K562 (cell line): ENCODE data around the gene LGALS8. TPM values are rescaled to one million over a fixed set of nuclear protein-coding genes. Genes with fewer than 3 reads are reported as not detected.

Experiments
- ARHGAP35 ChIP-seq: fragments of 450-650 bp; IDR thresholded peaks from 2 replicates; pipeline ENCODE4 v1.6.1; 2018; ENCODE audit not compliant: partially characterized antibody
- ASH1L ChIP-seq: fragments of 450-650 bp; IDR thresholded peaks from 2 replicates; pipeline ENCODE4 v1.6.1; 2018; ENCODE audit warnings: borderline replicate concordance, mild to moderate bottlenecking, low read depth; ENCODE audit not compliant: partially characterized antibody
- HCFC1 ChIP-seq: IDR thresholded peaks from 2 replicates; pipeline ENCODE4 v1.6.1; 2012; ENCODE audit warnings: low read depth, low read length, improper control_type of control experiment
- MAFK ChIP-seq: IDR thresholded peaks from 2 replicates; pipeline ENCODE4 v1.6.1; 2011; ENCODE audit warnings: low read length, improper control_type of control experiment
- NCOA6 ChIP-seq: fragments of 450-650 bp; IDR thresholded peaks from 2 replicates; pipeline ENCODE4 v1.6.1; 2017; ENCODE audit warnings: mild to moderate bottlenecking
- OTX1 ChIP-seq: fragments of 450-650 bp; formaldehyde crosslinking; IDR thresholded peaks from 2 replicates; pipeline ENCODE4 v1.4.0; 2022; ENCODE audit warnings: mild to moderate bottlenecking
- RBFOX2 ChIP-seq: fragments of 200-400 bp; formaldehyde crosslinking; IDR thresholded peaks from 2 replicates; pipeline ENCODE4 v1.6.1; 2017; ENCODE audit warnings: low read depth, mild to moderate bottlenecking, low read length, moderate library complexity
- SAFB ChIP-seq: fragments of 200-400 bp; formaldehyde crosslinking; IDR thresholded peaks from 2 replicates; pipeline ENCODE4 v1.6.1; 2017; ENCODE audit warnings: low read depth, low read length, borderline replicate concordance
- SETDB1 ChIP-seq: IDR thresholded peaks from one replicate; pipeline ENCODE4 v1.6.1; 2012; ENCODE audit warnings: low read length, control low read depth, inconsistent platforms
- SMARCB1 ChIP-seq: IDR thresholded peaks from 2 replicates; pipeline ENCODE4 v1.6.1; 2011; ENCODE audit warnings: improper control_type of control experiment, low read depth; ENCODE audit not compliant: insufficient read length
- SRSF9 ChIP-seq: fragments of 200-400 bp; formaldehyde crosslinking; IDR thresholded peaks from 2 replicates; pipeline ENCODE4 v1.6.1; 2017; ENCODE audit warnings: low read depth, low read length, borderline replicate concordance
- TEAD1 ChIP-seq, 2 experiments: fragments of 450-650 bp in 1 of 2; sonication (generic) in 1 of 2; formaldehyde crosslinking; IDR thresholded peaks; 2 replicates each; pipeline versions ENCODE4 v1.4.0 to v1.8.0; 2020 to 2022; ENCODE audit warnings: mild to moderate bottlenecking in 2 of 2, missing genetic modification reagents in 1 of 2
- TEAD4 ChIP-seq, 2 experiments: sonication (generic) in 1 of 2; formaldehyde crosslinking in 1 of 2; IDR thresholded peaks; 2 replicates each; pipeline versions ENCODE4 v1.6.1 to v1.8.0; 2012 to 2022; ENCODE audit warnings: borderline replicate concordance in 1 of 2, inconsistent platforms in 1 of 2, low read length in 1 of 2, mild to moderate bottlenecking in 1 of 2, missing genetic modification reagents in 1 of 2
- ZBTB7A ChIP-seq: IDR thresholded peaks from 2 replicates; pipeline ENCODE4 v1.6.1; 2011; ENCODE audit warnings: low read depth, mild to moderate bottlenecking, low read length, moderate library complexity, borderline replicate concordance; ENCODE audit not compliant: control insufficient read depth
- ZNF121 ChIP-seq: sonication (generic); formaldehyde crosslinking; conservative IDR thresholded peaks from 2 replicates; pipeline ENCODE4 v1.8.0; 2022; ENCODE audit warnings: missing genetic modification reagents
- ZNF184 ChIP-seq: sonication (generic); formaldehyde crosslinking; IDR thresholded peaks from 2 replicates; pipeline ENCODE4 v1.5.0; 2020; ENCODE audit warnings: missing genetic modification reagents
- ZNF830 ChIP-seq: fragments of 250-450 bp; sonication (Bioruptor Pico); IDR thresholded peaks from 2 replicates; pipeline ENCODE4 v1.5.0; 2021; ENCODE audit warnings: mild to moderate bottlenecking
- polyA plus RNA-seq, 8 experiments: library from polyadenylated mRNA; depleted of rRNA in 4 of 8; stranded (reverse) in 5 of 8; unstranded in 3 of 8; fragments of >200 nt; fragmentation: Nextera tagmentation in 2 of 8; fragmentation: Illumina TruSeq in 1 of 8; extraction: Ambion mirVana in 2 of 8; extraction: Trizol in 1 of 8; gene quantifications; 2 replicates each; pipeline versions ENCODE4 v1.2.1 to v1.2.3, GENCODE V29; 2011 to 2014; ENCODE audit warnings: inconsistent platforms in 1 of 8, missing spikeins in 1 of 8
- total RNA-seq, 7 experiments: library from RNA; depleted of rRNA in 6 of 7; stranded (reverse); fragments of >200 nt in 6 of 7; fragmentation: Illumina TruSeq in 2 of 7; extraction: Trizol in 2 of 7; gene quantifications; 2 replicates each; pipeline versions ENCODE4 v1.2.1 to v1.2.3, GENCODE V29; 2011 to 2021; ENCODE audit warnings: low replicate concordance in 1 of 7
- TF ChIP-seq, protein P1 (sequence below): fragments of 450-650 bp; IDR thresholded peaks from 2 replicates; pipeline ENCODE4 v1.6.1; 2016
- TF ChIP-seq, protein P2 (sequence below): fragments of 200-800 bp; sonication (Bioruptor generic); IDR thresholded peaks from 2 replicates; pipeline ENCODE4 v1.6.1; 2017; ENCODE audit warnings: missing genetic modification characterization, missing compliant biosample characterization
- TF ChIP-seq, protein P3 (sequence below): fragments of 450-650 bp; conservative IDR thresholded peaks from 2 replicates; pipeline ENCODE4 v1.6.1; 2016; ENCODE audit warnings: missing genetic modification characterization, low read depth, mild to moderate bottlenecking, control low read depth, missing compliant biosample characterization
- TF ChIP-seq, protein P4 (sequence below), 3 experiments: IDR thresholded peaks in 2 of 3; conservative IDR thresholded peaks in 1 of 3; 2 replicates each; pipeline ENCODE4 v1.5.1; 2011 to 2012; ENCODE audit warnings: low read length in 3 of 3, mild to moderate bottlenecking in 3 of 3, control low read depth in 2 of 3, improper control_type of control experiment in 1 of 3, inconsistent platforms in 1 of 3, low read depth in 1 of 3, mixed read lengths in 1 of 3, moderate library complexity in 1 of 3; ENCODE audit not compliant: insufficient read depth in 2 of 3

LGALS8 gene
- total and polyA plus RNA-seq, 9 of the 15 experiments (the other 6 are each of a cell fraction or from before 2014, with no cell fraction given): 57.4 to 87.7 (median 70.3) TPM

DNA sequence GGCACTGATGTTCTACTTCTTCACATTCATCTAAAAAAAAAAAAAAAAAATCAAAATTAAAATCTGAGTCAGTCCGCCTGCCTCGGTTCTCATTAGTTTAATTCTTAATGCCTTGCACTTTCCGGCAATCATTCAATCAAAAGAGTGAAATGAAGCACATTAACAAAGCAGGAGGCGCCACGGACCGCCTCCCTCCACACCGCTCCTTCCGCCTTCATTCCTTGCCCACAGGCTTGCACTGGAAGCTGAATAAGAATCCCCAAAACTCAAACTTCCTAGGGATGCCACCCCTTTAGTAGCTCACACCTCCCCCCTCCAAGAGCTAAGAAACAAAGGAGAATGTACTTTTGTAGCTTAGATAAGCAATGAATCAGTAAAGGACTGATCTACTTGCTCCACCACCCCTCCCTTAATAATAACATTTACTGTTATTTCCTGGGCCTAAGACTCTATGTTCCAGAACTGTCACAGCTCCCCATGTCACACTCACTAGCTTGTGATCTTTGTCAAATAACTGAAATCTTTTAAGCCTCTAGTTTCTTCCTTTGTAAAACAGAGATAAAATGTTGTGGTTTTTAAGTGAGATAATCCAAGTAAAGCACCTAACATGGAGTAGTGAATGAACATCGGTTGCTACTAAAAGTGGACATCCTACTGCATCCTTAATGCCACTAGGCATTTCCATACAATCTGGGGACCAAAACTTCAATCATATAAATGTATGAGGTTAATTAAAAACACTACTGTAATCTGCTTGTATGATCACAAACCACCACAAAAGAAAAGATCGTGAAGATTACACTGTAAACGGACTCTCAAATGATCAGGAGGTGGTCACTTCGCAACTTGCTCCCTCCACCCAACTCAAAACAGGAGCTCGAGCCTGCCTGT is 27.4 kb downstream of the LGALS8 start (continued):
- TF ChIP-seq ASH1L (no peak), ZNF830 (CRISPR knock-in tag) (no peak), RBFOX2 (no peak), SRSF9 (no peak), SAFB (no peak), ARHGAP35 (no peak), NCOA6 (no peak), TEAD1 (CRISPR knock-in tag; IDR thresholded peaks at IDR 0.05) (no peak; a peak in 1 of 4 replicates), SMARCB1 (no peak), ZBTB7A (no peak), SETDB1 (no peak), ZNF121 (no peak), MAFK (no peak), OTX1 (0 out of 2 replicates have a peak, but pooled peaks have one; percentile 66), TEAD4 (IDR thresholded peaks at IDR 0.05; ENCODE audit: low read length) (peak; percentile 61; the same call in 1 of the 2 replicates), TEAD4 (CRISPR knock-in tag; IDR thresholded peaks at IDR 0.05; ENCODE audit: borderline replicate concordance) (no peak), ZNF184 (CRISPR knock-in tag) (no peak), HCFC1 (no peak)
- TF ChIP-seq, protein P1, sequence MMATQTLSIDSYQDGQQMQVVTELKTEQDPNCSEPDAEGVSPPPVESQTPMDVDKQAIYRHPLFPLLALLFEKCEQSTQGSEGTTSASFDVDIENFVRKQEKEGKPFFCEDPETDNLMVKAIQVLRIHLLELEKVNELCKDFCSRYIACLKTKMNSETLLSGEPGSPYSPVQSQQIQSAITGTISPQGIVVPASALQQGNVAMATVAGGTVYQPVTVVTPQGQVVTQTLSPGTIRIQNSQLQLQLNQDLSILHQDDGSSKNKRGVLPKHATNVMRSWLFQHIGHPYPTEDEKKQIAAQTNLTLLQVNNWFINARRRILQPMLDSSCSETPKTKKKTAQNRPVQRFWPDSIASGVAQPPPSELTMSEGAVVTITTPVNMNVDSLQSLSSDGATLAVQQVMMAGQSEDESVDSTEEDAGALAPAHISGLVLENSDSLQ: peak; percentile 73
- TF ChIP-seq, protein P2, sequence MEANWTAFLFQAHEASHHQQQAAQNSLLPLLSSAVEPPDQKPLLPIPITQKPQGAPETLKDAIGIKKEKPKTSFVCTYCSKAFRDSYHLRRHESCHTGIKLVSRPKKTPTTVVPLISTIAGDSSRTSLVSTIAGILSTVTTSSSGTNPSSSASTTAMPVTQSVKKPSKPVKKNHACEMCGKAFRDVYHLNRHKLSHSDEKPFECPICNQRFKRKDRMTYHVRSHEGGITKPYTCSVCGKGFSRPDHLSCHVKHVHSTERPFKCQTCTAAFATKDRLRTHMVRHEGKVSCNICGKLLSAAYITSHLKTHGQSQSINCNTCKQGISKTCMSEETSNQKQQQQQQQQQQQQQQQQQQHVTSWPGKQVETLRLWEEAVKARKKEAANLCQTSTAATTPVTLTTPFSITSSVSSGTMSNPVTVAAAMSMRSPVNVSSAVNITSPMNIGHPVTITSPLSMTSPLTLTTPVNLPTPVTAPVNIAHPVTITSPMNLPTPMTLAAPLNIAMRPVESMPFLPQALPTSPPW (CRISPR knock-in tag): peak; percentile 80; the same call in 1 of the 2 replicates
- TF ChIP-seq, protein P3, sequence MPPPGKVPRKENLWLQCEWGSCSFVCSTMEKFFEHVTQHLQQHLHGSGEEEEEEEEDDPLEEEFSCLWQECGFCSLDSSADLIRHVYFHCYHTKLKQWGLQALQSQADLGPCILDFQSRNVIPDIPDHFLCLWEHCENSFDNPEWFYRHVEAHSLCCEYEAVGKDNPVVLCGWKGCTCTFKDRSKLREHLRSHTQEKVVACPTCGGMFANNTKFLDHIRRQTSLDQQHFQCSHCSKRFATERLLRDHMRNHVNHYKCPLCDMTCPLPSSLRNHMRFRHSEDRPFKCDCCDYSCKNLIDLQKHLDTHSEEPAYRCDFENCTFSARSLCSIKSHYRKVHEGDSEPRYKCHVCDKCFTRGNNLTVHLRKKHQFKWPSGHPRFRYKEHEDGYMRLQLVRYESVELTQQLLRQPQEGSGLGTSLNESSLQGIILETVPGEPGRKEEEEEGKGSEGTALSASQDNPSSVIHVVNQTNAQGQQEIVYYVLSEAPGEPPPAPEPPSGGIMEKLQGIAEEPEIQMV: no peak
- TF ChIP-seq, protein P4, sequence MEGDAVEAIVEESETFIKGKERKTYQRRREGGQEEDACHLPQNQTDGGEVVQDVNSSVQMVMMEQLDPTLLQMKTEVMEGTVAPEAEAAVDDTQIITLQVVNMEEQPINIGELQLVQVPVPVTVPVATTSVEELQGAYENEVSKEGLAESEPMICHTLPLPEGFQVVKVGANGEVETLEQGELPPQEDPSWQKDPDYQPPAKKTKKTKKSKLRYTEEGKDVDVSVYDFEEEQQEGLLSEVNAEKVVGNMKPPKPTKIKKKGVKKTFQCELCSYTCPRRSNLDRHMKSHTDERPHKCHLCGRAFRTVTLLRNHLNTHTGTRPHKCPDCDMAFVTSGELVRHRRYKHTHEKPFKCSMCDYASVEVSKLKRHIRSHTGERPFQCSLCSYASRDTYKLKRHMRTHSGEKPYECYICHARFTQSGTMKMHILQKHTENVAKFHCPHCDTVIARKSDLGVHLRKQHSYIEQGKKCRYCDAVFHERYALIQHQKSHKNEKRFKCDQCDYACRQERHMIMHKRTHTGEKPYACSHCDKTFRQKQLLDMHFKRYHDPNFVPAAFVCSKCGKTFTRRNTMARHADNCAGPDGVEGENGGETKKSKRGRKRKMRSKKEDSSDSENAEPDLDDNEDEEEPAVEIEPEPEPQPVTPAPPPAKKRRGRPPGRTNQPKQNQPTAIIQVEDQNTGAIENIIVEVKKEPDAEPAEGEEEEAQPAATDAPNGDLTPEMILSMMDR (IDR thresholded peaks at IDR 0.05 in 2 of 3, conservative IDR thresholded peaks at IDR 0.05 in 1 of 3; ENCODE audit: insufficient read depth in 2 of 3, low read depth in 1 of 3, low read length in 3 of 3): no peak
